Calu3 (cell line): ENCODE measurements around the gene OCEL1. TPM values are rescaled to one million over a fixed set of nuclear protein-coding genes. Genes with fewer than 3 reads are reported as not detected.
A peak's percentile ranks its signal among the peaks of the same experiment; 100 is the strongest.

Experiments
- BruUV-seq: library from RNA; stranded (reverse); fragments of 400-500 nt; replicated peaks from 2 replicates; lab custom pipeline; 2021; lab: Mats Ljungman, UMichigan
- CTCF ChIA-PET: fragments of 300-600 bp; sonication (Branson Sonifier 250); formaldehyde crosslinking; loops from one replicate; lab custom pipeline; 2022; ENCODE audit warnings: antibody characterized with exemption; lab: Charles Lee
- DNase-seq: peaks from one replicate; pipeline ENCODE4 v3.0.0; 2022
- H3K27ac Mint-ChIP-seq: one replicate; pipeline ENCODE4 v1.8.0; 2022; ENCODE audit warnings: mixed read lengths; ENCODE audit not compliant: unreplicated experiment
- H3K27me3 Mint-ChIP-seq: one replicate; pipeline ENCODE4 v1.8.0; 2022; ENCODE audit warnings: mixed read lengths; ENCODE audit not compliant: unreplicated experiment
- H3K36me3 Mint-ChIP-seq: one replicate; pipeline ENCODE4 v1.8.0; 2022; ENCODE audit warnings: mild to moderate bottlenecking, moderate library complexity, mixed read lengths; ENCODE audit not compliant: insufficient read depth, unreplicated experiment
- H3K4me1 Mint-ChIP-seq: one replicate; pipeline ENCODE4 v1.8.0; 2022; ENCODE audit warnings: mild to moderate bottlenecking, low read depth, mixed read lengths; ENCODE audit not compliant: unreplicated experiment
- H3K4me3 Mint-ChIP-seq: one replicate; pipeline ENCODE4 v1.8.0; 2022; ENCODE audit warnings: mild to moderate bottlenecking, low read depth, moderate library complexity, mixed read lengths; ENCODE audit not compliant: unreplicated experiment
- H3K9me3 Mint-ChIP-seq: one replicate; pipeline ENCODE4 v1.8.0; 2022; ENCODE audit warnings: low read depth, mixed read lengths; ENCODE audit not compliant: unreplicated experiment
- CTCF ChIP-seq: fragments of 200-600 bp; IDR thresholded peaks from one replicate; pipeline ENCODE4 v1.8.0; 2022; ENCODE audit warnings: antibody characterized with exemption; ENCODE audit not compliant: unreplicated experiment
- intact Hi-C: fragments of 100-400 bp; cut with micrococcal nuclease; formaldehyde crosslinking; loops from one replicate; pipeline ENCODE4 v1.10.0; 2022; ENCODE audit not compliant: unreplicated experiment
- total RNA-seq: library from RNA; stranded (reverse); gene quantifications from 2 replicates; pipeline ENCODE4 v1.2.3, GENCODE V29; 2022

OCEL1 gene
- total RNA-seq, 1 experiment from 2014 or later, result 12.2 TPM

DNA sequence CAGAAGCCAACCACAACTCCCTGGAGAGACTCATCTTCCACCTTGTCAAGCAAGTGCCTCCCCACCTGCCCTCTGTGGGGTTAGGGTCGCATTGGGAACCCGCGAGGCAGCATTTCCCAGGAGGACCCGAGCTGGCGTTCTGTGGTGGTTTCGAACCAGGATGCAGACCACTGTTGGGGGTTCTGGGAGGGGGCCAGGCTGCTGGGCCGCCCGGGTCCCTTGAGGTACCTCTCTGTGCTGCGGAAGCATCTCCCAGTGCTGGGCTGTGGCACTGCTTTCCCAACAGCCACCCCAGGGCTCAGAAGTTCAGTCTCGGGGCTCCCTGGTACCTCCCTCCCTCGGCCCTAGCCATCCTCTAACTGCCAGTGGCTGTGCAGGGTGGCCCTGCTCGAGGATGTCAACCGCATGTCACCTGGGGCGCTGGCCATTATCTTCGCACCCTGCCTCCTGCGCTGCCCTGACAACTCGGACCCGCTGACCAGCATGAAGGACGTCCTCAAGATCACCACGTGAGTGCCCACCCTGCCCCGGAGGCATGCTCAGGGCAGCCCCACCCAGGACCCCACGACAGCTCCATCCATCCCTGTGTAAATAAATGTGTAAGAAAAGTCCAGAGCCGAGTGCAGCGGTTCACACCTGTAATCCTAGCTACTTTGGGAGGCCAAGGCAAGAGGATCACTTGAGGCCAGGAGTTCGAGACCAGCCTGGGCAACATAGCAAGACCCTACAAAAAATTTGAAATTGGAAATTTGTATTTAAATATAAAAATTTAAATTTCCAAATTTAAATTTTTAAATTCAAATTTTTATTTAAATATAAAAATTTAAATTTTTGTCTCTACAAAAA is 19.1 kb upstream of the OCEL1 start:
- H3K4me3 Mint-ChIP-seq, result no peak overlapping the region
- H3K9me3 Mint-ChIP-seq, result no peaks in the 10 kb centered on the region
- no TSS peak for BruUV-seq
- intact Hi-C loops, result loop anchor here (5.0 kb wide), 1 partner anchor 75 kb away; the partner anchor contains the start of gene ANKLE1
- no peak for TF ChIP-seq CTCF
- CTCF ChIA-PET, result interaction anchor here (0.6 kb wide), 1 partner anchor 477 kb away, joined by 3 read pairs; no protein-coding TSS in a partner anchor
- H3K27ac Mint-ChIP-seq, result no peak overlapping the region
- no peaks in the 10 kb centered on the region for H3K4me1 Mint-ChIP-seq
- peaks cover 39% of the 10 kb centered on the region for H3K36me3 Mint-ChIP-seq
- DNase-seq, result no peak
- no peaks in the 10 kb centered on the region for H3K27me3 Mint-ChIP-seq

DNA sequence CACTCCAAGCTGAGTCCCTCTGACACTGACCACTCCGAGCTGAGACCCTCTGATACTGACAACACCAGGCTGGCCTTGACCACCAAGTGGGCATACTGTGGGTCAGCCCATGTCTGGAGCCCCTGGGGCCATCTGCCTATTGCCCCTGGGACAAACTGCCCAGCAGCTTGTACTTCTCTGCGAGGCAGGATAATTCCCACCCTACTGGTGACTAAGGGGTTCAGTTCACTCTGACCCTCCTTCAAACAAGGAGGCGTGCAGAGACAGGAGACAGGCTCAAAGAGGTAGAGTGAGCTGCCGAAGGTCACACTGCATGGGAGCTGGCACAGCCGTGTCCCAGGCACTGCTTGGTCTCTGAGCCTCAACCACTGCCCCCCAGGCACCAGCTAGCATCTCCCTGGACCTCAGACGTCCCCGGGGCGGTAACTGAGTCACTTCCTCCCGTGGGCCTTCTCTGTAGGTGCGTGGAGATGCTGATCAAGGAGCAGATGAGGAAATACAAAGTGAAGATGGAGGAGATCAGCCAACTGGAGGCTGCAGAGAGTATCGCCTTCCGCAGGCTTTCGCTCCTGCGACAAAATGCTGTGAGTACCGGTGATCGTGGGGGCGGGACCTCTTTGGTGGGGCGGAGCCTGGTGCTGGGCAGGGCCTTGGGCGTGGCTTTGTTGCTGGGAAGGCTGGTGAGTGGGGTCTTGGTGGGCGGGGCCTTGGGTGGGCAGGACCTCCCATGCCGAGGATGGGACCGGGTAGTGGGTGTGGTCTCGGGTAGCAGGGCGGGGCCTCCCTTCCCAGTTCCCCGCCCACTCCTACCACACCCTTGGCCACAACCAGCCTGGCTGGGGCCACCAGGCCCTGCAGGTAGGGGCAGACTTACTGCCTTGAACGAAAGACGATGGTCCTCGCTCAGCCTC is 16.6 kb upstream of the OCEL1 start:
- Mint-ChIP-seq H3K27me3 (no peaks in the 10 kb centered on the region), H3K36me3 (peaks cover 28% of the 10 kb centered on the region), H3K27ac (no peak overlapping the region), H3K4me1 (no peaks in the 10 kb centered on the region), H3K4me3 (no peak overlapping the region), H3K9me3 (no peaks in the 10 kb centered on the region)
- intact Hi-C loops, result loop anchor here (5.0 kb wide), 1 partner anchor 73 kb away; the partner anchor contains the start of gene ANKLE1
- TF ChIP-seq CTCF, result no peak
- no TSS peak for BruUV-seq
- CTCF ChIA-PET, result no interaction called here
- peak; percentile 13 for DNase-seq

DNA sequence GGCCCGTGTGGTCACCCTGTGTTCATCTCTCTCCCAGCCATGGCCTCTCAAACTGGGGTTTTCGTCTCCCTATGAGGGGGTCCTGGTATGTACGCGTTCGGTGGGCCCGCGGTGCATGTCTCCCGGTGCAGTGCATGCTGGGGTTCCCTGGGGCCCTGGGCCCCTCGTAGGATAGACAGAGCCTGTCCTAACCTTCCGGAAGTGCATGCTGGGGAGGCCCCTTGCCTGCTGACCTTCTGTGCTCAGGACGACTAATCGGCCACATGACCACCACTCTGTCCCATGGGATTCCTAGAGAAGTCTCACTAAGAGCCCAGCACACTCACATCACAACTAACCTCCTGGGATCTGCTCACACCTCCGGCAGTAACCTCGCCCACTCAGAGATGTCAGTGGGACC is 15.7 kb upstream of the OCEL1 start:
- no peak for DNase-seq
- no peaks in the 10 kb centered on the region for H3K27me3 Mint-ChIP-seq
- H3K9me3 Mint-ChIP-seq, result no peaks in the 10 kb centered on the region
- peaks cover 35% of the 10 kb centered on the region for H3K36me3 Mint-ChIP-seq
- BruUV-seq, result no TSS peak
- no peak overlapping the region for H3K27ac Mint-ChIP-seq
- CTCF ChIA-PET, result no interaction called here
- no peaks in the 10 kb centered on the region for H3K4me1 Mint-ChIP-seq
- no peak for TF ChIP-seq CTCF
- no peak overlapping the region for H3K4me3 Mint-ChIP-seq
- intact Hi-C loops, result no loop called here

DNA sequence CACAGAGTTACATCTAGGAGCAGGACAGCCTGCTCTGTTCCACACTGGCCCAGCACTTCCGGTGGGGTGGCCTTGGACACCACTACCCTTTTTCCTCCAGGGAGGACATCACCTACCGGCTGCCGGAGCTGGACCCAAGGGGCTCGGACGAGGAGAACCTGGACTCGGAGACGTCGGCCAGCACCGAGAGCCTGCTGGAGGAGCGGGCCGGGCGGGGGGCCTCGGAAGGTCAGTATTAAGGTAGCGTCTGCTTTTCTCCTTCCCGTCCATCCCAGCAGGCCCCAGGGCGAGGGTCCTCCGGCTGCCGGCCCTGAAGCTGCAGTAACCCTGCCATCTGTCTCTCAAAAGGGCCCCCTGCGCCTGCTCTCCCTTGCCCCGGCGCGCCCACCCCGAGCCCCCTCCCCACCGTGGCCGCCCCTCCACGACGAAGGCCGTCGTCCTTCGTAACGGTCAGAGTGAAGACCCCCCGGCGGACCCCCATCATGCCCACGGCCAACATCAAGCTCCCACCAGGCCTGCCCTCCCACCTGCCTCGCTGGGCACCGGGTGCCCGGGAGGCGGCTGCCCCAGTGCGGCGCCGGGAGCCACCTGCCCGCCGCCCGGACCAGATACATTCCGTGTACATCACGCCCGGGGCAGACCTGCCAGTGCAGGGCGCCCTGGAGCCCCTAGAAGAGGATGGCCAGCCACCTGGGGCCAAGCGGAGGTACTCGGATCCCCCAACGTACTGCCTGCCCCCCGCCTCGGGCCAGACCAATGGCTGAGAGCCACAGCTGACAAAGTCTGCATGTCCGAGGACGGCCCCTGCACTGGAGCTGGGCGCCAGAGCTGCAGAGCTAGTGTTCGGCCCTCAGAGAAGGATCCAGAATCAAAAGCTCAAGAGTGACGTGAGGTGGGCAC is 14.2 kb upstream of the OCEL1 start:
- no peaks in the 10 kb centered on the region for H3K27me3 Mint-ChIP-seq
- no peaks in the 10 kb centered on the region for H3K4me1 Mint-ChIP-seq
- TF ChIP-seq CTCF, result no peak
- DNase-seq, result no peak
- intact Hi-C loops, result no loop called here
- no peaks in the 10 kb centered on the region for H3K9me3 Mint-ChIP-seq
- BruUV-seq, result no TSS peak
- CTCF ChIA-PET, result interaction anchor here (0.5 kb wide), 1 partner anchor 1595 kb away, joined by 3 read pairs; no protein-coding TSS in a partner anchor
- peaks cover 38% of the 10 kb centered on the region for H3K36me3 Mint-ChIP-seq
- no peak overlapping the region for H3K27ac Mint-ChIP-seq
- H3K4me3 Mint-ChIP-seq, result no peak overlapping the region
